OCI-LY7 (cell line): ENCODE measurements around the gene NBPF6.
"Not testable (repeated sequence)": the region's sequence is repeated elsewhere in the genome, so short reads cannot be mapped to it uniquely, and the experiment has no call there.

Source experiments
- CTCF ChIP-seq: fragments of 200-600 bp; sonication (generic); conservative IDR thresholded peaks from 2 replicates; pipeline ENCODE4 v1.5.1; 2014; ENCODE audit warnings: mild to moderate bottlenecking, antibody characterized with exemption, low read length, moderate library complexity, mixed read lengths
- EZH2phosphoT487 ChIP-seq: fragments of 200-600 bp; sonication (generic); IDR thresholded peaks from 2 replicates; pipeline ENCODE4 v1.6.1; 2018; ENCODE audit warnings: low read depth, borderline replicate concordance, mild to moderate bottlenecking, mixed run types, antibody characterized with exemption, low read length, moderate library complexity, mixed read lengths

- TF ChIP-seq CTCF, EZH2phosphoT487: not testable (repeated sequence)
Observed at GRCh38 chr1:108432002-108432401, 18.1 kb upstream of the NBPF6 start.
